Uterus (tissue), 2 donors: ENCODE results near the gene KCNG2.

ENCODE experiments used
- POLR2A ChIP-seq, 2 donors: fragments of 450-650 bp; IDR thresholded peaks; one replicate each; pipeline ENCODE4 v1.6.1; 2016; ENCODE audit warnings: antibody characterized with exemption in 2 of 2, mild to moderate bottlenecking in 1 of 2, moderate library complexity in 1 of 2
- TF ChIP-seq, protein P1 (sequence below), 4 experiments: fragments of 200-600 bp in 2 of 4; fragments of 450-650 bp in 2 of 4; sonication (generic) in 2 of 4; IDR thresholded peaks; one replicate each; pipeline ENCODE4 v1.5.1; 2016 to 2019; ENCODE audit warnings: antibody characterized with exemption in 4 of 4, mild to moderate bottlenecking in 2 of 4, moderate library complexity in 1 of 4

DNA sequence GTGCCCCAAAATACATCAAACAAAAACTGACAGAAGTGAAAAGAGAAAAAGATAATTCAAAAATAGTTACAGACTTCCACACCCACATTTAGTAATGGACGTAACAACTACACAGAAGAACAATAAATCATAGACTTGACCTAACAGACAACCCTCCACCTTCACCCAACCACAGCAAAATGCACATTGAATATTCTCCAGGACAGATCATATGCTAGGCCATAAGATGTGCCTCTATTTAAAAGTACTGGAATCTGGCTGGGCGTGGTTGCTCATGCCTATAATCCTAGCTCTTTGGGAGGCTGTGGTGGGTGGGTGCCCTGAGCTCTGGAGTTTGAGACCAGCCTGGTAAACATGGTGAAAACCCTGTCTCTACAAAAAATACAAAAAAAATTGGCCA, 133.7 kb downstream of the KCNG2 start:
- TF ChIP-seq, protein P1, sequence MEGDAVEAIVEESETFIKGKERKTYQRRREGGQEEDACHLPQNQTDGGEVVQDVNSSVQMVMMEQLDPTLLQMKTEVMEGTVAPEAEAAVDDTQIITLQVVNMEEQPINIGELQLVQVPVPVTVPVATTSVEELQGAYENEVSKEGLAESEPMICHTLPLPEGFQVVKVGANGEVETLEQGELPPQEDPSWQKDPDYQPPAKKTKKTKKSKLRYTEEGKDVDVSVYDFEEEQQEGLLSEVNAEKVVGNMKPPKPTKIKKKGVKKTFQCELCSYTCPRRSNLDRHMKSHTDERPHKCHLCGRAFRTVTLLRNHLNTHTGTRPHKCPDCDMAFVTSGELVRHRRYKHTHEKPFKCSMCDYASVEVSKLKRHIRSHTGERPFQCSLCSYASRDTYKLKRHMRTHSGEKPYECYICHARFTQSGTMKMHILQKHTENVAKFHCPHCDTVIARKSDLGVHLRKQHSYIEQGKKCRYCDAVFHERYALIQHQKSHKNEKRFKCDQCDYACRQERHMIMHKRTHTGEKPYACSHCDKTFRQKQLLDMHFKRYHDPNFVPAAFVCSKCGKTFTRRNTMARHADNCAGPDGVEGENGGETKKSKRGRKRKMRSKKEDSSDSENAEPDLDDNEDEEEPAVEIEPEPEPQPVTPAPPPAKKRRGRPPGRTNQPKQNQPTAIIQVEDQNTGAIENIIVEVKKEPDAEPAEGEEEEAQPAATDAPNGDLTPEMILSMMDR (IDR thresholded peaks at IDR 0.05), result no peak
- TF ChIP-seq POLR2A (IDR thresholded peaks at IDR 0.05), result no peak
